Stimulated activated naive CD8-positive, alpha-beta T cell treated with anti-CD3 and anti-CD28 coated beads, Interleukin-15, Interleukin-2, amounts not matched to agents 100 ng/mL and 50 ng/mL, for 24 hours (primary cell): ENCODE data around the gene TCF3.

Experiments
- H3K27ac Mint-ChIP-seq: one replicate; pipeline ENCODE4 v1.8.0; 2021; ENCODE audit warnings: mild to moderate bottlenecking, mixed read lengths
- H3K27me3 Mint-ChIP-seq: one replicate; pipeline ENCODE4 v1.8.0; 2021; ENCODE audit warnings: mixed read lengths
- H3K36me3 Mint-ChIP-seq: one replicate; pipeline ENCODE4 v1.8.0; 2021; ENCODE audit warnings: low read depth, mixed read lengths
- H3K4me1 Mint-ChIP-seq: one replicate; pipeline ENCODE4 v1.8.0; 2021; ENCODE audit warnings: low read depth, mixed read lengths
- H3K4me3 Mint-ChIP-seq: one replicate; pipeline ENCODE4 v1.8.0; 2021; ENCODE audit warnings: mild to moderate bottlenecking, mixed read lengths
- H3K9me3 Mint-ChIP-seq: one replicate; pipeline ENCODE4 v1.8.0; 2021; ENCODE audit warnings: mixed read lengths

The TCF3 gene

DNA sequence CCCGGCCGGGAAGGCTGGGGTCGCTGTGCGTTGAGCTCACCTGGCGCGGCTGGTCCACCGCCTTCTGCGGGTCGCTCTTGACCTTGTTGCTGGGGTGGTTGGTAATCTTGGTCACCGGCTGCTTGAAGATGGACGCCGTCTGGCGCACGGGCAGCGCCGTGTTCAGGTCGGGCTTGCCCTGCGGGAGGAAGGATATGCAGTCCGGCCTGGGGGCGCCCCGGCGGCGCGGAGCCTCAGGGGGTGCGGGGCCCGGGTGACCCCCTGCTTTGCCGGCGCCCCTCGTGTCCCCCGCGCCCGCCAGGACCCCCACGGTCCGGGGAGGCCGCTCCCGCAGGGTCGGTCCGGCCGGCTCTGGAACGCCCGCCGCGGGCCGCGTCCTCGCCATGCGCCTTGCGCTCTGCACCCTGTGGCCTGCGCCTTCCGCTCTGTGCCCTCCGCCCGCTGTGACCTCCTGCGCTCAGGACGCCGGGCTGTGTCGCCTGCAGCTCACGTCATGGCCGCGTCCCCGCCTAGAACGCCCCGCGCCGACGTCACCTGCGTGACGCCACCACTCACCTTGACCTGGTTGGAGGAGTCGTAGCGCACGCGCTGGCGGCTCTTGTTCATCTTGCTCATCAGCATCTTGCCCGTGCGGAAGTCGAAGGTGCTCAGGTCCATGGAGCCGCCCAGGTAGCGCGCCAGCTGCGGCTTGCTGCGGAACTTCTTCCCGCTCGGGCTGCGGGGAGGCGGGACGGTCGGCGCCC is 67.7 kb downstream of the TCF3 start:
- H3K27ac Mint-ChIP-seq = no peak overlapping the region
- no peak overlapping the region for H3K4me3 Mint-ChIP-seq
- no peaks in the 10 kb centered on the region for H3K9me3 Mint-ChIP-seq
- peaks cover 6% of the 10 kb centered on the region for H3K4me1 Mint-ChIP-seq
- H3K27me3 Mint-ChIP-seq = no peaks in the 10 kb centered on the region
- H3K36me3 Mint-ChIP-seq = peaks cover 41% of the 10 kb centered on the region

DNA sequence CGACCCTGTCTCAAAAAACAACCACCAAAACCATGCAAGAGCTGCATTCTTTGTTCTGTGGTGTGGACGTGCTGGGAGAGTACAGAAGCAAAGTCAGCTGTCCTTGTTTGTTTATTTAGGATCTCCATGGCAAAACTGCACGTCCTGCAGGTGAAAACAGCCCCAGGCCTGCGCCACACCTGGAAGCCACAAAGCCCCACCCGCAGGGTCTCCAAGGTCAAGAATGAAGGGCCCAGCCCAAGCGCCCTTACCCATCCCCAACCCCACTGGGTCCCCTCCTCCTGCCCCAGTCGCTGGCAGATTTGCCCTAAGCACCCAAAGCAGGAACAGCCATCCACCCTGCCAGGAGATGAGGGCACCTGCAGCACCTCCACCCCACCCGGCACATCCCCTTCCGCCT is 70.2 kb downstream of the TCF3 start:
- H3K27me3 Mint-ChIP-seq = no peaks in the 10 kb centered on the region
- H3K4me3 Mint-ChIP-seq = no peak overlapping the region
- H3K27ac Mint-ChIP-seq = no peak overlapping the region
- H3K4me1 Mint-ChIP-seq = no peaks in the 10 kb centered on the region
- H3K36me3 Mint-ChIP-seq = peaks cover 43% of the 10 kb centered on the region
- no peaks in the 10 kb centered on the region for H3K9me3 Mint-ChIP-seq

DNA sequence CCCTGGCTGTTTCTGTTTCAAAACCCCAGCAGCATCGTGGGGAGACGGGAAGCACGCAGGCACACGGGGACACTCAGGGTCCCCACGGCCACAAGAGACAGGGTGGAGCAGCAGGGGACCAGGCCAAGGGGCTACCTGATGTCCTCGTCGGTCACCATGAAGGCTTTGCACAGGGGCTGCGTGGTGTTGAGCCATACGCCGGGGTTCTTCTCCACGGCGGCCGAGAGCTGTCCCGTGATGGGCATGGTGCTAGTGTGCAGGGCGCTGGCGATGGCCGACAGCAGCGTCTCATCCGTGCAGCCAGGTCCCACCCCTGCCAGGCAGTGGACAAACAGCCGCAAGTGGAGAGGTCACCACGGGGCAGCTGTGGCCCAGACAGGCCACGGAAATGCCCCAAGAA is 71.5 kb downstream of the TCF3 start:
- Mint-ChIP-seq H3K4me1 (no peaks in the 10 kb centered on the region), H3K36me3 (peaks cover 38% of the 10 kb centered on the region), H3K9me3 (no peaks in the 10 kb centered on the region), H3K4me3 (no peak overlapping the region), H3K27ac (no peak overlapping the region), H3K27me3 (no peaks in the 10 kb centered on the region)

DNA sequence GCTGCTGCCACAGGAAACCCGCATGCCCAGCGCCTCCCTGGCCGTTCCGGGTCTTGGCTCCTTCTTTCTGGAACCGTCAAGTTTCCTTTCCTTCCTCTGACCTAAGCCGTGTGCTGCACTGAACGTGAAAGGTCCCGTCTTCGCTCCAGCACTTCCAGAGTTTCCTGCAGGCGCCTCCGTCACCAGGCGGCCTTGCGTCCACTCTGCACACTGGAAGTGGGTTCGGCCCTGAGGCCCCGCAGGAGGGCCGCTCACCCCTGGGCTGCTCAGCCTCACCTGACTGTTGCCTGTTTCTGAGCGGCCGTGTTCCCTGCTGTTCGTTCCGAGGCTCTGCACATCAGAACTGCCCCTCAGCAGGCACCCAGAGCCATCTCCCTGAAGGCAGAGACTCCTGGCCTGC is 72.0 kb downstream of the TCF3 start:
- no peak overlapping the region for H3K27ac Mint-ChIP-seq
- H3K4me1 Mint-ChIP-seq = no peaks in the 10 kb centered on the region
- no peaks in the 10 kb centered on the region for H3K27me3 Mint-ChIP-seq
- H3K4me3 Mint-ChIP-seq = no peak overlapping the region
- no peaks in the 10 kb centered on the region for H3K9me3 Mint-ChIP-seq
- peaks cover 33% of the 10 kb centered on the region for H3K36me3 Mint-ChIP-seq

DNA sequence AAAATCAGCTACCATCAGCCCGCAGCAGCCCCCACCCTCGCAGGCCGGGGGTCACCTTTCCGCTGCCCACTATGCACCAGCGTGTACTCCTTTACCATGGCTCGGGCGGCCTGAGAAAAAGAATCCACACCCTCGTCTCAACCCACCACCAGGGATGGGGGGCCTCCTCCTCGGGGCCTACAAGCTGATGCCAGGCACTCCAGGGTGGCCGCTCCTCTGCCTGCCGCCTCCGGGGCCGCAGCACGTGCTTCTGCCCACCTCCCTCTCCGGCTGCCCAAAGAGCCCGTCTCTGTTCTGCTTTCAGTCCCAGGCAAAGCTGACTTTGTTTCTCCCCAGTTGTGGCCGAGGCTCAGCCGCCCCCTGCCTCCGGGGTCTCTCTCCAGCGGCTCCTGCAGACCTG is 73.2 kb downstream of the TCF3 start:
- H3K36me3 Mint-ChIP-seq = peaks cover 26% of the 10 kb centered on the region
- H3K4me3 Mint-ChIP-seq = no peak overlapping the region
- no peak overlapping the region for H3K27ac Mint-ChIP-seq
- H3K27me3 Mint-ChIP-seq = no peaks in the 10 kb centered on the region
- H3K9me3 Mint-ChIP-seq = no peaks in the 10 kb centered on the region
- H3K4me1 Mint-ChIP-seq = no peaks in the 10 kb centered on the region

DNA sequence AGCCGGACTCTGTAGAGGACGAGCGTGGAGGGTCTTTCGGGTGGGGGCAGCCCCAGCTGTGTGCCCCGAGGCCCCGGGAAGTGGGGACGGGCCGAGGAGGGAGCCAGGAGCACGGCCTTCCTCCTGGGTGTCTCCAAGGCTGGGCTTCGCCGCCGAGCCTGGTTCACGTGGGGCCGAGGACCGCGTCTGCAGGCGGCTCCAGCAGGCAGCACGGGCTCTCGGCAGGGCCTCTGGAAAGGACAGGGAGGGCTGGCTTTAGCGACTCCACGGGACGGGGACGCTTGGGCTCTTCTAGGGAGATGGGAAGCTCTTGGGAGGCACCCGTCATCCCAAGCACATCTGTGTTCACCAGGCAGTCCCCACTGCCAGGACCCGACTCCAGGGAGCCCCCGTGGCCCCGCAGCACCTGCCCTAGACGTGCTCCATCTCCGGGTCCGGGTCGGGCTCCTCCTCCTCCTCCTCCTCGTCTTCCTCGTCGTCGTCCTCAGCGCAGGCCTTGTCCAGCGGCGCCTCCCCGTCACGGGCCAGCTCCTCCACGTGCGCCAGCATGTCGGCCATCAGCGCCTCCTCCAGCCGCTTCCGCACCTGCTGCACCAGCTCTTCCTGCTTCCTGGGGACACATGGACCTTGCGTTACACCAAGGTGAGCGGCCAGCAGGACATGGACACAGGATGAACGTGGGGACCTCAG is 74.3 kb downstream of the TCF3 start:
- peaks cover 21% of the 10 kb centered on the region for H3K36me3 Mint-ChIP-seq
- no peak overlapping the region for H3K4me3 Mint-ChIP-seq
- no peak overlapping the region for H3K27ac Mint-ChIP-seq
- H3K9me3 Mint-ChIP-seq = no peaks in the 10 kb centered on the region
- H3K27me3 Mint-ChIP-seq = no peaks in the 10 kb centered on the region
- H3K4me1 Mint-ChIP-seq = no peaks in the 10 kb centered on the region

DNA sequence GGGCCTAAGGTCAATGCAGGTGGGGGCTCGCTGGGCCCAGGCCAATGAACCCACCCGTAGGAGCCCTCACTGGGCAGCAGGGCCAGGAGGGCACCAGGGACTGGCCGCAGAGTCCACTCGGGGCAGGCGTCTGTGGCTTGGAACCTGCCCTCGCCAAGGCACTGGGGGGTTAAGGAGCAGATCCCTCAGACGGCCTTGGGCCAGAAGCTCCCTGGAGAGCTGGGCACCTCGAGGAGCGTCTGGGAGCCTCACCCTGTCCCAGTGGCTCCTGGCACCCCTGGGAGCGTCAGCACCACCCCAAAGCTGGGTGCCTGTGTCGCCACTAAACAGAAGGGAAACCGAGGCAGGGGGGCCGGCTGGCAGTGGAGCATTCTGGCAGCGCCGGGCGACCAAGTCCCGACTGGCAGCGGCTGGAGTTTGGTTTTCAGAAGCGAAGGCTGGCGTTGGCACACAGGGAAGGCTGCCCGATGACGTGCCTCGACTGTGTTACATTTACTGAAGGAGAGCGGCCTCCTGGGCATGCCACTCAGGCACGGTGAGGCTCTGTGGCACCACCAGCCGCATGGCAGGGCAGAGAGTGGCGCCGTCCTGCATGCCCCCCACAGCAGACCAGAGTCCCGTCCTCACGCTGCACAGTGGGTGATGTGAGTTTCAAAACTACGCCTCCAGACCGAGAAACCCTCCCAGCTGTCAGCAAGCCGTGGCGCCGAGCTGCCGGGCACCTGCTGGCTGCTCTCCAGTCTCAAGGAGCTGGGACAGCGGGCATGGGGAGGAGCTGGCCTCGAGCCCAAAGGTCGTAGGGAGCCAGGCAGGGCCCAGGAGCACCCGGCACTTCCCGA is 75.1 kb downstream of the TCF3 start:
- H3K36me3 Mint-ChIP-seq = peaks cover 21% of the 10 kb centered on the region
- no peaks in the 10 kb centered on the region for H3K27me3 Mint-ChIP-seq
- H3K4me3 Mint-ChIP-seq = no peak overlapping the region
- no peak overlapping the region for H3K27ac Mint-ChIP-seq
- H3K9me3 Mint-ChIP-seq = no peaks in the 10 kb centered on the region
- H3K4me1 Mint-ChIP-seq = no peaks in the 10 kb centered on the region

DNA sequence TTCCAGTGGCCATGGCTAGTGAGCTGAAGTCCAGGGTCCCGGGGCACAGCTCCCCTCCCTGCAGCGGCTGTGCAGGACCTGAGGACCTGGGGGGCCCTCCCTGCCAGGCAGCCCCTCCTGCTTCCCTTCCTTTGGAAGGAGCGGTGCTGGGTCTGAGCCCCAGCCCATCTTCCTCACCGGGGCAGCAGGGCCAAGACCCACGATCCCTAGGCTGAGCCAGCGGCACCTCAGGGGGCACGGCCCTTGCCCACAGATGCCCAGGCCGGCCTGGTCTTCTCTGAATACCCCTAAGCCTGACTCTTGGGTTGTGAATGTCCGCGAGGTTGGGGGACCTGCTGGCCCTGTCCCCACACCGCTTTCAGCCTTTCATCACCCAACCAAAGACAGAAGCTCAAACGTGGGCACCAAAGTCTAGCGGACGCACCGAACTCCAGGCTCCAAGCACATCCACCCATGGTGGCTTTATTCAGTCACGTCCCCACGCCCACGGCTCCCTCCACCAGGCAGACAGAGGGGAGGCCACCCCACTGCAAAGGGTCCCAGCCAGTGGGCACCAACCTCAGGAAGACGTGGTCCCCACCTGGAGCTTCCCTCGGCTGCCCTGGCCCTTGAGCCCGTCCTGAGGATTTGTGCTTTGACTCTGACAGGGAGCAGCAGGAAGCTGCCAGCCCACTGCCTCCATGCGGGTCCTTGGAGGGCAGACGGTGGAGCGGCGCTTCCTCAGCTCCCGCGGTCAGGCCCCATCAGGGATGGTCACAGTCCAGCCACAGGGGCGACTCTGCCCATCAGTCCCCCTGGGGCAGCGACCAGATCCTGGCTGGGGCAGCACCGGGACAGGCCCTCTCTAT is 75.9 kb downstream of the TCF3 start:
- Mint-ChIP-seq H3K27me3 (no peaks in the 10 kb centered on the region), H3K4me1 (no peaks in the 10 kb centered on the region), H3K4me3 (no peak overlapping the region), H3K27ac (no peak overlapping the region), H3K9me3 (no peaks in the 10 kb centered on the region), H3K36me3 (peaks cover 21% of the 10 kb centered on the region)

DNA sequence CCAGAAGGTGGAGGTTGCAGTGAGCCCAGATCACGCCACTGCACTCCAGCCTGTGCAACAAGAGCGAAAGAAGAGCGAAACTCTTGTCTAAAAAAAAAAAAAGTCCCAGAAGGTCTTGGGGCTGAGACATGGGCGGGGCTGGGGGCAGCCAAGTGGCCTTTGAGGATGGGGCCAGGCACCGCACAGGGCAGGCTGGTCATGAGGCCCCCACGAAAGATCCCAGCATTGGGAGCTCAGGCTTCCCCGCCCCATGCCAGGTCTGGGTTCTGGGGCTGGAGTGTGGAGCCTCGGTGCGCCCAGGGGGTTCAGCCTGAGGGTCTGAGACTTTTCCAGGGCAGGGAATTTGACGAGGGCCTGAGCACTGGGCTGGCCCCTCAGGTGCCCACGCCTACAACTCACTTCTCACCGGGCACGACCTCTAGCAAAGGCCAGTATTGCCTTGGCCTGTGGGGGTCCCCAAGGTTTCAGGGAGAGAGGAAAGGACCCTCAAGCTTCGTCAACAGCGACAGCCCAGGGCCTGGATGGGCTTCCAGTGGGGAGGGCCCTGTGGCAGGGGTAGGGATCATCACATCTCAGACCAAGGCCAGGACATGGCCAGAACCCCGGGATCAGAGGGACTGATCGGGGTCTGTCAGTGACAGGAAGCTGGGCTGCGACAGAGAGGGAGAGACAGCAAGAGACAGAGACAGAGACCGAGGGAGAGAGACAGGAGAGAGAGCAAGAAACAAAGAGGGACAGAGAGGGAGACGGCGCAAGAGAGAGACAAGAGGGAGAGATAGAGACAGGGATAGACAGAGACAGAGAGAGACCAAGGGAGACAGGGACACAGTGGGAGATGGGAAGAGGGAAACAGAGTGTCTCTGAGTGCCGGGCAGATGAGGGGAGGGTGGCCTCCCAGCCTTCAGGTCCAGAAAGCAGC is 76.8 kb downstream of the TCF3 start:
- Mint-ChIP-seq H3K4me1 (no peaks in the 10 kb centered on the region), H3K27ac (no peak overlapping the region), H3K36me3 (peaks cover 12% of the 10 kb centered on the region), H3K9me3 (no peaks in the 10 kb centered on the region), H3K27me3 (no peaks in the 10 kb centered on the region), H3K4me3 (no peak overlapping the region)

DNA sequence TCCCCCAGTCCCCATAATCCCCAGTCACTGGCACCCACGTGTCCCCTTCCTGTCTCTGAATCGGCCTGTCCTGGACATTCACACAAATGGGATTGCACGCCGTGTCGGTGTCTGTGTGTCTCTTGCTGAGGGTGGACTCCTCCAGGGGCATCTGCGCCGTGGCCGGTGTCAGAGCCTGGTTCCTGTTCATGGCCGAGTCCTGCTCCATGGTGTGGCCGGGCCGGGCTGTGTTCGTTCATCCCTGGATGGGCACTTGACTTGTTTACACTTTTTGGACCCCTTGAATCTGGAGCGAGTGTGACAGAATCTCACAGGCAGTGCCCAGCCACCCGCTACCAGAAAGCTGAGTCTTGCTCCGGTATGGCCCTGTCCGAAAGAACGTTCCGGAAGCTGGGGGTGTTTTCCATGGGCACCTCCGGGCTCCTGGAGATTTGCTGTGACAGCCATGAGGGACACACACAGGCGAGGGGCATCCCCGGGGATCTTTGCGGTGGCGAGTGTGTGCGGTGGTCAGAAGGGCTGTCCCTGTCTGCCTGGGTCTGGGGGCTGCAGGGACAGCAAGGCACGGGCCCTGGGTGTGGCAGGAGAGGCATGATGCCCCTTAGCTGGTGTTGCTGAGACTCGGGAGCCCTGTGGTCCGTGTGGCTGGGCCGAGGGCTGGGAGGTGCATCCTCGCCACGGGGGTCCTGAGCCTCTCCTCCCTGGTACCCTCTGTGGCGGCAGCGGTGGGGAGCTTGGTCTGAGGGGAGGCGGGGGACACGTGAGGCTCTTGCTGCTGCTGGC is 77.9 kb downstream of the TCF3 start:
- Mint-ChIP-seq H3K9me3 (no peaks in the 10 kb centered on the region), H3K27ac (no peak overlapping the region), H3K36me3 (peaks cover 3% of the 10 kb centered on the region), H3K27me3 (peaks cover 7% of the 10 kb centered on the region), H3K4me1 (peaks cover 6% of the 10 kb centered on the region), H3K4me3 (no peak overlapping the region)

DNA sequence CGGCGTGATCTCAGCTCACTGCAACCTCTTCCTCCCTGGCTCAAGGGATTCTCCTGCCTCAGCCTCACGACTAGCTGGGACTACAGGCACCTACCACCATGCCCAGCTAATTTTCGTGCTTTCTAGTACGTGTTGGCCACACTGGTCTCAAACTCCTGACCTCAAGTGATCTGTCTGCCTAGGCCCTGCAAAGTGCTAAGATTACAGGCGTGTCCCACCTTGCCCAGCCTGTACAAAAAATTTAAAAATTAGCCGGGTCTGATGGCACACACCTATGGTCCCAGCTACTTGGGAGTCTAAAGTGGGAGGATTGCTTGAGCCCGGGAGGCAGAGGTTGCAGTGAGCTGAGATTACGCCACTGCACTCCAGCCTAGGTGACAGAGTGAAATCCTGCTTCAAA is 79.6 kb downstream of the TCF3 start:
- H3K27me3 Mint-ChIP-seq = peaks cover 7% of the 10 kb centered on the region
- no peaks in the 10 kb centered on the region for H3K9me3 Mint-ChIP-seq
- H3K4me3 Mint-ChIP-seq = no peak overlapping the region
- no peak overlapping the region for H3K27ac Mint-ChIP-seq
- H3K4me1 Mint-ChIP-seq = peaks cover 6% of the 10 kb centered on the region
- no peaks in the 10 kb centered on the region for H3K36me3 Mint-ChIP-seq

DNA sequence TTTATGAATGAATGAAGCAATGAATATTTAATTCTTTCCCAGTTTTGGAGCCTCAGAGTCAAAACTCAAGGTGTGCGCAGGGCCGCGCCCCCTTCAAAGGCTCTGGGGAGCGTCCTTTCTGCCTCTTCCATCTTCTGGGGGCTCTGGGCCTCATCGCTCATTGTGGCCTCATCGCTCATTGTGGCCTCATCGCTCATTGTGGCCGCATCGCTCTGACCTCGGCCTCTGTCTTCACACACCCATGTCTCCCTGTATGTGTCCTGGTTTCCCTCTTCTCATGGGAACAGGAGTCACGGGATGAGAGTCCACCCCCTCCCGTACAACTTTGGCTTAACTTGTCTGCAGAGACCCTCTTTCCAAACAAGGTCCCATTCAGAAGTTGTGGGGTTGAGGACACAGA is 81.1 kb downstream of the TCF3 start:
- no peak overlapping the region for H3K4me3 Mint-ChIP-seq
- peaks cover 7% of the 10 kb centered on the region for H3K27me3 Mint-ChIP-seq
- H3K36me3 Mint-ChIP-seq = no peaks in the 10 kb centered on the region
- peaks cover 6% of the 10 kb centered on the region for H3K4me1 Mint-ChIP-seq
- H3K9me3 Mint-ChIP-seq = no peaks in the 10 kb centered on the region
- no peak overlapping the region for H3K27ac Mint-ChIP-seq

DNA sequence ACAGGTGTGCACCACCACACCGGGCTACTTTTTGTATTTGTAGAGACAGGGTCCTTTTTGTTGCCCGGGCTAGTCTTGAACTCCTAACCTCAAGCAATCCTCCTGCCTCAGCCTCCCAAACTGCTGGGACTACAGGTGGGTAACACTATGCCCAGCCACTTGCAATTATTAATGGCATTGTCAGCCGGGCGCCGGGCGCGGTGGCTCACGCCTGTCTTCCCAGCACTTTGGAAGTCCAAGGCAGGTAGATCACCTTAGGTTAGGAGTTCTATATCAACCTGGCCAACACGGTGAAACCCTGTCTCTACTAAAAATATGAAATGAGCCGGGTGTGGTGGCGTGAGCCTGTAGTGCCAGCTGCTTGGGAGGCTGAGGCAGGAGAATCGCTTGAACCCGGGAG is 81.6 kb downstream of the TCF3 start:
- no peak overlapping the region for H3K27ac Mint-ChIP-seq
- H3K9me3 Mint-ChIP-seq = no peaks in the 10 kb centered on the region
- H3K27me3 Mint-ChIP-seq = peaks cover 7% of the 10 kb centered on the region
- no peaks in the 10 kb centered on the region for H3K36me3 Mint-ChIP-seq
- H3K4me1 Mint-ChIP-seq = peaks cover 6% of the 10 kb centered on the region
- H3K4me3 Mint-ChIP-seq = no peak overlapping the region
